ENCODE data around the gene SDC3. TPM values are rescaled to one million over a fixed set of nuclear protein-coding genes. Genes with fewer than 3 reads are reported as not detected.

The SDC3 gene
- total RNA-seq, 4 donors from 2014 or later = 44.1 to 101 (median 56.5) TPM

DNA sequence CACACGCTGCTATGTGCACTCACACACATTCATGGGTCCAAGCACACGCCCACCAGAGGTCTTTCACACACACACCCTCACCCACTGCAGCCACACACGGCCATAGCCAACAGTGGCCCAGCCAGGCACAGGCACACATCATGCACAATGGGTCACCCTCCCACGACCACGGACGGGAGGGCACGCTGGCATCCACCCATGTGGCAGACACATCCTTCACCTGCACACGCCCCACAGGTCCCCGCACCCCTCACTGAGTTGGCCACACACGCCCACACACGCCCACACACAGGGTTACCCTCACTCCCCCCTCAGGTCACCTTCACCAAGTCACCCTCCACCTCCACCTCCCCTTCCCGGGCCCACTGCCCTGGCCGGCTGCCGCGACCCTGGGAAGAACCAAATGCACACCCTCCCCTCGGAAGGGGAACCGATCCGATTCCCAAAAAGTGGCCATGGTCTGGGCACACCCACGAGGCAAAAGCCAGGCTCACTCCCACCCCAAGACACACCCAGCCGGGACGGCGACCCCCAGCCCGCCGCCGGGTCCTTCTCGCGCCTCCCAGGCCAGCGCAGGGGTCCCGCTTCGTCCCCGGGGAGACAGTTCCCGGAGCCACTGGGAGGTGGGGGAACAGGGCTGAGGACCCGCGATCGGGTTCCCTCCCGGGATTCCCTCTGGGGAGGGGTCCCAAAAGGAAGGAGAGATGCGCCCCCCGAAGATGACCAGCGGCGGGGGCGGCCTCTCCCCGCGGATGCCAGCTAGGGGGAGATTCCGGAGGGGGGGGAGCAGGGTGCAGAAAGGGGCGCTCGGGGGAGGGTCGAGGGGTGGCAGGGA lies 860 bp downstream of the SDC3 start:
- Histone ChIP-seq H3K36me3 (no peaks in the 10 kb centered on the region), H3K9me3 (no peaks in the 10 kb centered on the region), H3K4me1 (peaks cover 29 to 77% (median 73%) of the 10 kb centered on the region in 4 donors), H3K4me3 (peak overlapping the region; percentile 72 to 78 (median 72)), H3K27me3 (no peaks in the 10 kb centered on the region), H3K27ac (replicated peaks in 1 of 4) (peak overlapping the region; percentile 77 to 94 (median 87))
- DNase-seq (ENCODE audit: extremely low spot score) = no peak
- WGBS = 11% methylated on average over 19 of the region's 47 CpGs
- no peak for TF ChIP-seq POLR2A (IDR thresholded peaks at IDR 0.05; ENCODE audit: low read depth)
- TF ChIP-seq, protein P1, sequence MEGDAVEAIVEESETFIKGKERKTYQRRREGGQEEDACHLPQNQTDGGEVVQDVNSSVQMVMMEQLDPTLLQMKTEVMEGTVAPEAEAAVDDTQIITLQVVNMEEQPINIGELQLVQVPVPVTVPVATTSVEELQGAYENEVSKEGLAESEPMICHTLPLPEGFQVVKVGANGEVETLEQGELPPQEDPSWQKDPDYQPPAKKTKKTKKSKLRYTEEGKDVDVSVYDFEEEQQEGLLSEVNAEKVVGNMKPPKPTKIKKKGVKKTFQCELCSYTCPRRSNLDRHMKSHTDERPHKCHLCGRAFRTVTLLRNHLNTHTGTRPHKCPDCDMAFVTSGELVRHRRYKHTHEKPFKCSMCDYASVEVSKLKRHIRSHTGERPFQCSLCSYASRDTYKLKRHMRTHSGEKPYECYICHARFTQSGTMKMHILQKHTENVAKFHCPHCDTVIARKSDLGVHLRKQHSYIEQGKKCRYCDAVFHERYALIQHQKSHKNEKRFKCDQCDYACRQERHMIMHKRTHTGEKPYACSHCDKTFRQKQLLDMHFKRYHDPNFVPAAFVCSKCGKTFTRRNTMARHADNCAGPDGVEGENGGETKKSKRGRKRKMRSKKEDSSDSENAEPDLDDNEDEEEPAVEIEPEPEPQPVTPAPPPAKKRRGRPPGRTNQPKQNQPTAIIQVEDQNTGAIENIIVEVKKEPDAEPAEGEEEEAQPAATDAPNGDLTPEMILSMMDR (IDR thresholded peaks at IDR 0.05) = no peak
- no peak for TF ChIP-seq POLR2AphosphoS5 (IDR thresholded peaks at IDR 0.05)
- TF ChIP-seq EP300 (IDR thresholded peaks at IDR 0.05) = no peak
- intact Hi-C loops (cut with DNase I) = no loop called here

GRCh38 chr1:30906631-30907441 lies 1.7 kb downstream of the SDC3 start:
- no peak for DNase-seq (ENCODE audit: extremely low spot score)
- TF ChIP-seq POLR2A (IDR thresholded peaks at IDR 0.05; ENCODE audit: low read depth) (no peak), POLR2AphosphoS5 (IDR thresholded peaks at IDR 0.05) (no peak), EP300 (IDR thresholded peaks at IDR 0.05) (no peak)
- TF ChIP-seq, protein P1 (IDR thresholded peaks at IDR 0.05) = no peak
- peak overlapping the region; percentile 77 to 94 (median 87) for H3K27ac ChIP-seq (replicated peaks in 1 of 4)
- H3K36me3 ChIP-seq = no peaks in the 10 kb centered on the region
- peak overlapping the region; percentile 72 to 78 (median 72) for H3K4me3 ChIP-seq
- H3K4me1 ChIP-seq = peaks cover 37 to 85% (median 81%) of the 10 kb centered on the region in 4 donors
- intact Hi-C loops (cut with DNase I) = no loop called here
- 81% methylated on average over 5 of the region's 9 CpGs for WGBS
- no peaks in the 10 kb centered on the region for H3K27me3 ChIP-seq
- H3K9me3 ChIP-seq = no peaks in the 10 kb centered on the region

DNA sequence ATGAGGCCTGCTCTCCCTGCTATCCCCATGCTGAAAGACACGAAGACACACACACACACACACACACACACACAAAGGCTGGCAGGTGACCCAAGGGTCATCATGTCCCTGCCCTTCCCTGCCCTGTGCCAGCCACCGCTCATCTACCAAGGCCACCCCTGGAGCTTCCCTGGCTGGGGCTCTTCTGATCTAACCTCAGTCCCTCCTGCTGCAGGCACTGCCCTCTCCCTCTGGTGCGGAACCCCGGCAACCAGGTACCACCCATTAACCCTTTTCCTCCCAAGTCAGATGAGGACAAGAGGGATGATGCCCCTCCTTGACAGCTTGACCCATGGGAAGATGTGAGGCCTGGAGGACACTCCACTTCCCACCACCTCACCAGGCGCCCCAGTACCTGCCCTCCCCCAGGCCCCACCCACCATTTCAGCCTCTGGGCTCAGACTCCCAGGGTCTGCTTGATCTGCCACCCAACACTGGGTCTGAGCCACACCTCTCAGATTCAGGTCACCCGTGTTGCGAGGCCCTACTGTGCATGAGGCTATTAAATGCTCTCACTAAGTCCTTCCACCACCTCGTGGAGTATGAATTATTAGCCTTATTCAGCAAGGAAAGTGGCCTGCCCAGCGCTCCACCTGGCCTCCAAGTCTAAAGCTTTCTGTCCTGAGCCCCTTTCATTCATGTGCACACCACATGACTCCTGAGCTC lies 2.5 kb downstream of the SDC3 start:
- Histone ChIP-seq H3K36me3 (no peaks in the 10 kb centered on the region), H3K27ac (replicated peaks in 1 of 4) (peak overlapping the region; percentile 77 to 94 (median 87)), H3K27me3 (no peaks in the 10 kb centered on the region), H3K4me3 (peak overlapping the region in 2 of 4 donors; percentile 12 to 72), H3K9me3 (no peaks in the 10 kb centered on the region), H3K4me1 (peaks cover 43 to 88% (median 85%) of the 10 kb centered on the region in 4 donors)
- TF ChIP-seq EP300 (IDR thresholded peaks at IDR 0.05) (no peak), POLR2A (IDR thresholded peaks at IDR 0.05; ENCODE audit: low read depth) (no peak), POLR2AphosphoS5 (IDR thresholded peaks at IDR 0.05) (no peak)
- TF ChIP-seq, protein P1 (IDR thresholded peaks at IDR 0.05) = no peak
- DNase-seq (ENCODE audit: extremely low spot score) = no peak
- intact Hi-C loops (cut with DNase I) = no loop called here
- 51% methylated on average over 9 of the region's 9 CpGs for WGBS

DNA sequence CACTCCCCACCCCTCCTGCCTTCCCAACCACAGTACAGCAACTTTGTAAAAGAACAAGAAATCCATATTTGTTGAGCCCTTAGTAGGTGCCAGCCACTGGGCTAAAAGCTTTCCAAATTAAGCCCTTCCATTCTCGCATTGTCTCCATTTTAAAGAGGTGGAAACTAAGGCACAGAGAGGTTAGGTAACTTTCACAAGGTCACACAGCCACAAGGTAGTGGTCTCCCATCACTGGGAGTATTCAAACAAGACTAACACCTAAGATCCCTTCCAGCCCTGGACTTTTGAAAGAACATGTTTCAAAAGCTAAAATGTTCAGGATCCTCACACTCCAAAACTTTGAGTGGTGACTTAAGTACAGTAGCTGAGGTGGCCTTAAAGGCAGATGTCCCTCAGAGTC lies 3.2 kb downstream of the SDC3 start:
- Histone ChIP-seq H3K27me3 (no peaks in the 10 kb centered on the region), H3K4me3 (no peak overlapping the region), H3K36me3 (no peaks in the 10 kb centered on the region), H3K9me3 (no peaks in the 10 kb centered on the region), H3K27ac (replicated peaks in 1 of 4) (peak overlapping the region; percentile 77 to 94 (median 87)), H3K4me1 (peaks cover 42 to 89% (median 87%) of the 10 kb centered on the region in 4 donors)
- DNase-seq (ENCODE audit: extremely low spot score) = no peak
- TF ChIP-seq POLR2A (IDR thresholded peaks at IDR 0.05; ENCODE audit: low read depth) = no peak
- TF ChIP-seq EP300 (IDR thresholded peaks at IDR 0.05) = no peak
- TF ChIP-seq, protein P1 (IDR thresholded peaks at IDR 0.05) = no peak
- no peak for TF ChIP-seq POLR2AphosphoS5 (IDR thresholded peaks at IDR 0.05)
- WGBS = 67% methylated on average over 1 of the region's 1 CpG
- intact Hi-C loops (cut with DNase I) = no loop called here

All from esophagus muscularis mucosa (tissue), 4 donors.